NB4 (cell line): ENCODE results near the gene GRIK3.

Experiments used
- DNase-seq: peaks from one replicate; pipeline ENCODE4 v3.0.0; 2010; ENCODE audit warnings: low read depth
- H3K4me3 ChIP-seq: one replicate; pipeline ENCODE4 v1.5.1; 2011; ENCODE audit warnings: mild to moderate bottlenecking, low read depth, low read length, moderate library complexity
- CTCF ChIP-seq: IDR thresholded peaks from one replicate; pipeline ENCODE4 v1.5.1; 2012; ENCODE audit warnings: low read depth, low read length
- MAX ChIP-seq: IDR thresholded peaks from 2 replicates; pipeline ENCODE4 v1.6.1; 2011; ENCODE audit warnings: low read depth, low read length
- MYC ChIP-seq: IDR thresholded peaks from 2 replicates; pipeline ENCODE4 v1.6.1; 2011; ENCODE audit warnings: low read depth, low read length
- POLR2A ChIP-seq: IDR thresholded peaks from 2 replicates; pipeline ENCODE4 v1.6.1; 2011; ENCODE audit warnings: mild to moderate bottlenecking; ENCODE audit not compliant: insufficient read length; ENCODE audit errors: extremely low read depth

The GRIK3 gene

GRCh38 chr1:36842448-36842847, 191.9 kb downstream of the GRIK3 start:
- no peak for DNase-seq
- H3K4me3 ChIP-seq, result no peak overlapping the region
- TF ChIP-seq MYC (no peak), CTCF (no peak), MAX (no peak), POLR2A (no peak)

GRCh38 chr1:36839485-36839884, 194.8 kb downstream of the GRIK3 start:
- H3K4me3 ChIP-seq, result no peak overlapping the region
- TF ChIP-seq POLR2A (no peak), CTCF (no peak), MYC (no peak), MAX (no peak)
- DNase-seq, result no peak

GRCh38 chr1:36838888-36839287, 195.4 kb downstream of the GRIK3 start:
- no peak for DNase-seq
- no peak for TF ChIP-seq MAX
- TF ChIP-seq POLR2A, result no peak
- no peak for TF ChIP-seq MYC
- no peak for TF ChIP-seq CTCF
- no peak overlapping the region for H3K4me3 ChIP-seq

- H3K4me3 ChIP-seq, result no peak overlapping the region
- no peak for DNase-seq
- TF ChIP-seq CTCF, result no peak
- TF ChIP-seq POLR2A, result no peak
- TF ChIP-seq MYC, result no peak
Measured at GRCh38 chr1:36836916-36837315, 197.4 kb downstream of the GRIK3 start.

- no peak for DNase-seq
- TF ChIP-seq MAX (no peak), POLR2A (no peak)
- no peak overlapping the region for H3K4me3 ChIP-seq
Measured at GRCh38 chr1:36836196-36836883, 198.0 kb downstream of the GRIK3 start.

- TF ChIP-seq MYC (no peak), MAX (no peak), CTCF (no peak), POLR2A (no peak)
- no peak overlapping the region for H3K4me3 ChIP-seq
- no peak for DNase-seq
Measured at GRCh38 chr1:36835696-36836095, 198.6 kb downstream of the GRIK3 start.
